HL-60 (cell line): Measurements from ENCODE around the gene LDB2.

ENCODE experiments used
- DNase-seq, 2 experiments: peaks; one replicate each; pipeline ENCODE4 v3.0.0-alpha.2; 2010 to 2020; ENCODE audit warnings: low read depth in 1 of 2, low spot score in 1 of 2
- H3K27ac ChIP-seq: fragments of 250-450 bp; sonication (Bioruptor Pico); replicated peaks from 2 replicates; pipeline ENCODE4 v1.5.1; 2020; ENCODE audit warnings: mild to moderate bottlenecking, moderate library complexity
- H3K27me3 ChIP-seq: fragments of 250-450 bp; sonication (Bioruptor Pico); 2 replicates; pipeline ENCODE4 v1.5.1; 2021; ENCODE audit warnings: mild to moderate bottlenecking, moderate library complexity; ENCODE audit not compliant: insufficient read depth, poor library complexity, severe bottlenecking
- H3K4me3 ChIP-seq: replicated peaks from 2 replicates; pipeline ENCODE4 v1.5.1; 2011; ENCODE audit warnings: mild to moderate bottlenecking, control low read depth, low read length; ENCODE audit not compliant: insufficient read depth
- CTCF ChIP-seq: IDR thresholded peaks from one replicate; pipeline ENCODE4 v1.5.1; 2011; ENCODE audit warnings: low read length, control low read depth, inconsistent platforms; ENCODE audit not compliant: insufficient read depth
- GABPA ChIP-seq: IDR thresholded peaks from 2 replicates; pipeline ENCODE4 v1.6.1; 2012; ENCODE audit warnings: low read depth
- POLR2AphosphoS5 ChIP-seq: IDR thresholded peaks from 2 replicates; pipeline ENCODE4 v1.6.1; 2012; ENCODE audit warnings: low read depth
- REST ChIP-seq: IDR thresholded peaks from 2 replicates; pipeline ENCODE4 v1.6.1; 2012; ENCODE audit warnings: low read depth; ENCODE audit not compliant: insufficient replicate concordance
- SPI1 ChIP-seq: IDR thresholded peaks from 2 replicates; pipeline ENCODE4 v1.6.1; 2012; ENCODE audit warnings: low read depth, mild to moderate bottlenecking, borderline replicate concordance

Gene LDB2

GRCh38 chr4:16912896-16913295 is 14.5 kb upstream of the LDB2 start:
- no peak overlapping the region for H3K4me3 ChIP-seq
- no peak for DNase-seq
- H3K27me3 ChIP-seq, result no peaks in the 10 kb centered on the region
- TF ChIP-seq POLR2AphosphoS5, result no peak
- TF ChIP-seq CTCF, result no peak
- H3K27ac ChIP-seq, result no peak overlapping the region

- DNase-seq, result no peak
- no peaks in the 10 kb centered on the region for H3K27me3 ChIP-seq
- no peak overlapping the region for H3K4me3 ChIP-seq
- TF ChIP-seq GABPA (no peak), CTCF (no peak), POLR2AphosphoS5 (no peak), SPI1 (no peak), REST (no peak)
- no peak overlapping the region for H3K27ac ChIP-seq
These were observed 10.8 kb upstream of the LDB2 start for GRCh38 chr4:16909281-16909680.

- Histone ChIP-seq H3K27me3 (no peaks in the 10 kb centered on the region), H3K4me3 (no peak overlapping the region), H3K27ac (no peak overlapping the region)
- DNase-seq, result no peak
- TF ChIP-seq SPI1 (no peak), GABPA (no peak), CTCF (no peak), REST (no peak), POLR2AphosphoS5 (no peak)
These were observed 10.1 kb upstream of the LDB2 start for GRCh38 chr4:16908377-16909021.

GRCh38 chr4:16900325-16900724 is 1.9 kb upstream of the LDB2 start:
- no peaks in the 10 kb centered on the region for H3K27me3 ChIP-seq
- no peak overlapping the region for H3K4me3 ChIP-seq
- DNase-seq, result no peak
- no peak for TF ChIP-seq GABPA
- TF ChIP-seq CTCF, result no peak
- TF ChIP-seq SPI1, result no peak
- no peak for TF ChIP-seq POLR2AphosphoS5
- no peak for TF ChIP-seq REST
- H3K27ac ChIP-seq, result no peak overlapping the region
